GM23338 (cell line): ENCODE data around the gene HIP1. TPM values are rescaled to one million over a fixed set of nuclear protein-coding genes. Genes with fewer than 3 reads are reported as not detected.
"Not testable (repeated sequence)": the region's sequence is repeated elsewhere in the genome, so short reads cannot be mapped to it uniquely, and the experiment has no call there.

Experiments used
- ATAC-seq: fragments of 200-7000 bp; cut with Tn5 transposase; 3 replicates; pipeline ENCODE4 v1.9.1; 2020
- DNase-seq: peaks from one replicate; pipeline ENCODE4 v3.0.0-alpha.2; 2015; ENCODE audit warnings: low spot score
- H2AFZ ChIP-seq: fragments of 200-600 bp; sonication (generic); 2 replicates; pipeline ENCODE4 v1.8.0; 2016; ENCODE audit warnings: antibody characterized with exemption, mild to moderate bottlenecking, moderate library complexity
- H3F3A ChIP-seq: fragments of 200-600 bp; sonication (generic); replicated peaks from 2 replicates; pipeline ENCODE4 v1.8.0; 2017; ENCODE audit warnings: antibody characterized with exemption, mixed run types, low read depth
- H3K27ac ChIP-seq: fragments of 200-600 bp; sonication (generic); 2 replicates; pipeline ENCODE4 v1.6.1; 2016; ENCODE audit warnings: low read depth
- H3K27me3 ChIP-seq: fragments of 200-600 bp; sonication (generic); 2 replicates; pipeline ENCODE4 v1.8.0; 2016; ENCODE audit warnings: mild to moderate bottlenecking, mixed run types, moderate library complexity; ENCODE audit not compliant: insufficient read depth
- H3K36me3 ChIP-seq: fragments of 200-600 bp; sonication (generic); 2 replicates; pipeline ENCODE4 v1.8.0; 2016; ENCODE audit warnings: mild to moderate bottlenecking; ENCODE audit not compliant: insufficient read depth
- H3K4me1 ChIP-seq: fragments of 200-600 bp; sonication (generic); 2 replicates; pipeline ENCODE4 v1.8.0; 2016; ENCODE audit warnings: mild to moderate bottlenecking, moderate library complexity; ENCODE audit not compliant: insufficient read depth
- H3K4me2 ChIP-seq: fragments of 200-600 bp; sonication (generic); 2 replicates; pipeline ENCODE4 v1.7.1; 2017; ENCODE audit warnings: mixed run types
- H3K4me3 ChIP-seq: fragments of 200-600 bp; sonication (generic); 2 replicates; pipeline ENCODE4 v1.6.1; 2016; ENCODE audit warnings: mixed run types
- H3K79me2 ChIP-seq: fragments of 200-600 bp; sonication (generic); replicated peaks from 2 replicates; pipeline ENCODE4 v1.8.0; 2017; ENCODE audit warnings: mild to moderate bottlenecking; ENCODE audit not compliant: insufficient read depth
- H3K9me2 ChIP-seq: fragments of 200-600 bp; sonication (generic); 2 replicates; pipeline ENCODE4 v1.8.0; 2017; ENCODE audit not compliant: insufficient read depth
- H4K20me1 ChIP-seq: fragments of 200-600 bp; sonication (generic); replicated peaks from 2 replicates; pipeline ENCODE4 v1.8.0; 2017; ENCODE audit warnings: mild to moderate bottlenecking; ENCODE audit not compliant: insufficient read depth
- H3K27ac Mint-ChIP-seq: 2 replicates; pipeline ENCODE4 v1.8.0; 2020; ENCODE audit warnings: inconsistent platforms, mild to moderate bottlenecking, moderate library complexity, mixed read lengths
- H3K27me3 Mint-ChIP-seq: 3 replicates; pipeline ENCODE4 v1.8.0; 2022; ENCODE audit warnings: low read depth, mild to moderate bottlenecking, moderate library complexity, mixed read lengths, inconsistent platforms; ENCODE audit not compliant: insufficient read depth, poor library complexity
- H3K36me3 Mint-ChIP-seq: 3 replicates; pipeline ENCODE4 v1.8.0; 2021; ENCODE audit warnings: low read depth, mild to moderate bottlenecking, inconsistent platforms, moderate library complexity, mixed read lengths
- H3K4me1 Mint-ChIP-seq: 3 replicates; pipeline ENCODE4 v1.8.0; 2020; ENCODE audit warnings: mild to moderate bottlenecking, inconsistent platforms, mixed read lengths
- H3K4me3 Mint-ChIP-seq: 3 replicates; pipeline ENCODE4 v1.8.0; 2021; ENCODE audit warnings: moderate library complexity, mild to moderate bottlenecking, inconsistent platforms, mixed read lengths
- H3K9me3 Mint-ChIP-seq: 3 replicates; pipeline ENCODE4 v1.8.0; 2020; ENCODE audit warnings: moderate library complexity, mild to moderate bottlenecking, inconsistent platforms, mixed read lengths
- CREB1 ChIP-seq: fragments of 250-450 bp; sonication (Bioruptor Pico); IDR thresholded peaks from 2 replicates; pipeline ENCODE4 v1.5.0; 2020; ENCODE audit warnings: low read depth, mild to moderate bottlenecking, moderate library complexity
- EZH2 ChIP-seq: fragments of 200-600 bp; sonication (generic); IDR thresholded peaks from one replicate; pipeline ENCODE4 v1.8.0; 2017; ENCODE audit warnings: antibody characterized with exemption, mild to moderate bottlenecking, low read depth; ENCODE audit not compliant: unreplicated experiment
- JUNB ChIP-seq: IDR thresholded peaks from one replicate; pipeline ENCODE4 v1.6.1; 2016; ENCODE audit warnings: antibody characterized with exemption; ENCODE audit not compliant: unreplicated experiment
- NANOG ChIP-seq: IDR thresholded peaks from 2 replicates; pipeline ENCODE4 v1.6.1; 2016; ENCODE audit warnings: antibody characterized with exemption, borderline replicate concordance
- STAT1 ChIP-seq: IDR thresholded peaks from one replicate; pipeline ENCODE4 v1.6.1; 2016; ENCODE audit warnings: antibody characterized with exemption; ENCODE audit not compliant: unreplicated experiment
- ZNF114 ChIP-seq: fragments of 250-450 bp; sonication (Bioruptor Pico); IDR thresholded peaks from 2 replicates; pipeline ENCODE4 v1.5.0; 2020; ENCODE audit warnings: mild to moderate bottlenecking, moderate library complexity
- ZNF331 ChIP-seq: fragments of 250-450 bp; sonication (Bioruptor Pico); IDR thresholded peaks from 2 replicates; pipeline ENCODE4 v1.5.0; 2020; ENCODE audit warnings: low read depth, mild to moderate bottlenecking, moderate library complexity
- polyA plus RNA-seq: library from polyadenylated mRNA; unstranded; fragments of >200 nt; fragmentation: Nextera tagmentation; extraction: Ambion mirVana; gene quantifications from 2 replicates; pipeline ENCODE4 v1.2.1, GENCODE V29; 2016
- total RNA-seq: library from RNA; depleted of rRNA; stranded (reverse); fragments of >200 nt; shearing (Covaris generic); gene quantifications from 2 replicates; pipeline ENCODE4 v1.2.3, GENCODE V29; 2014
- TF ChIP-seq, protein P1 (sequence below): fragments of 250-450 bp; sonication (Bioruptor Pico); IDR thresholded peaks from 2 replicates; pipeline ENCODE4 v1.5.0; 2020; ENCODE audit warnings: mild to moderate bottlenecking, moderate library complexity
- TF ChIP-seq, protein P2 (sequence below), 2 experiments: fragments of 200-600 bp in 1 of 2; sonication (generic) in 1 of 2; conservative IDR thresholded peaks; 2 replicates each; pipeline versions ENCODE4 v1.5.1 to v1.6.1; 2016 to 2017; ENCODE audit warnings: antibody characterized with exemption in 2 of 2, low read depth in 2 of 2, mild to moderate bottlenecking in 2 of 2, moderate library complexity in 1 of 2
- TF ChIP-seq, protein P3 (sequence below): IDR thresholded peaks from 2 replicates; pipeline ENCODE4 v1.6.1; 2016; ENCODE audit warnings: antibody characterized with exemption
- TF ChIP-seq, protein P4 (sequence below): IDR thresholded peaks from one replicate; pipeline ENCODE4 v1.6.1; 2018; ENCODE audit warnings: antibody characterized with exemption; ENCODE audit not compliant: unreplicated experiment

The HIP1 gene
- total and polyA plus RNA-seq, 2 experiments from 2014 or later, result 24.9 to 80.8 TPM

DNA sequence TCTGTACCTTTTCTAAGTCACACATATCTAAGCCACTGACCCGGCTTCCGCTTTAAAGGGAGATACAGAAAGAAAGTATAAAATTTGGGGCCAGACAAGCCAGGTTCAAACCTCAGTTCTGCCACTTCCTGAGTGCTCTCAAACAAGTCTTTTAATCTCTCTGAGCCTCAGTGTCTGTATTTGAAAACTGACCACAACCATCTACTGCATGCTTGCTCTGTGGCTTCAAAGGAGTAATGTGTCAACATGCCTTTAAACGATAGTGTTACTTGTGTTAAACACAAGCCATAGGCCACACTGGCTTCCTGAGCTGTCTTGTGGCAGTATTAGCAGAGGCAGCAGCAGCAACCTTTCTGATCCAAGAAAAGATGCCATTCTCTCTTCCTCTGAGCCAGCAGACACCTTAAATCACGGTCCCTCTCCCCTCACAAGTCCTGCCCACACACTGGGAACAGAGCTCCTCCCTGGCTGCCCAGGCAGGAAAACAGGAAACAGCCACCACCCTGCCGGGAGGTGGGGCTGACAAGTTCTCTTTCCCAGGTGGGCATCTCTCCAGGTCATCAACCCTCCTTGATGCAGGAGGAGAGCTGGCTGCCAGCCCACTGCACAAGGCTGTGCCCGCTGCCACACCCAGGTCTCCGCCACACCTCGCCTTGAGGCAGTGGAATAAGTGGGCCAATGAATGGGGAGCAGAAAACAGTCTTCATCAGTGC is 10.7 kb downstream of the HIP1 start (continued):
- TF ChIP-seq, protein P1, sequence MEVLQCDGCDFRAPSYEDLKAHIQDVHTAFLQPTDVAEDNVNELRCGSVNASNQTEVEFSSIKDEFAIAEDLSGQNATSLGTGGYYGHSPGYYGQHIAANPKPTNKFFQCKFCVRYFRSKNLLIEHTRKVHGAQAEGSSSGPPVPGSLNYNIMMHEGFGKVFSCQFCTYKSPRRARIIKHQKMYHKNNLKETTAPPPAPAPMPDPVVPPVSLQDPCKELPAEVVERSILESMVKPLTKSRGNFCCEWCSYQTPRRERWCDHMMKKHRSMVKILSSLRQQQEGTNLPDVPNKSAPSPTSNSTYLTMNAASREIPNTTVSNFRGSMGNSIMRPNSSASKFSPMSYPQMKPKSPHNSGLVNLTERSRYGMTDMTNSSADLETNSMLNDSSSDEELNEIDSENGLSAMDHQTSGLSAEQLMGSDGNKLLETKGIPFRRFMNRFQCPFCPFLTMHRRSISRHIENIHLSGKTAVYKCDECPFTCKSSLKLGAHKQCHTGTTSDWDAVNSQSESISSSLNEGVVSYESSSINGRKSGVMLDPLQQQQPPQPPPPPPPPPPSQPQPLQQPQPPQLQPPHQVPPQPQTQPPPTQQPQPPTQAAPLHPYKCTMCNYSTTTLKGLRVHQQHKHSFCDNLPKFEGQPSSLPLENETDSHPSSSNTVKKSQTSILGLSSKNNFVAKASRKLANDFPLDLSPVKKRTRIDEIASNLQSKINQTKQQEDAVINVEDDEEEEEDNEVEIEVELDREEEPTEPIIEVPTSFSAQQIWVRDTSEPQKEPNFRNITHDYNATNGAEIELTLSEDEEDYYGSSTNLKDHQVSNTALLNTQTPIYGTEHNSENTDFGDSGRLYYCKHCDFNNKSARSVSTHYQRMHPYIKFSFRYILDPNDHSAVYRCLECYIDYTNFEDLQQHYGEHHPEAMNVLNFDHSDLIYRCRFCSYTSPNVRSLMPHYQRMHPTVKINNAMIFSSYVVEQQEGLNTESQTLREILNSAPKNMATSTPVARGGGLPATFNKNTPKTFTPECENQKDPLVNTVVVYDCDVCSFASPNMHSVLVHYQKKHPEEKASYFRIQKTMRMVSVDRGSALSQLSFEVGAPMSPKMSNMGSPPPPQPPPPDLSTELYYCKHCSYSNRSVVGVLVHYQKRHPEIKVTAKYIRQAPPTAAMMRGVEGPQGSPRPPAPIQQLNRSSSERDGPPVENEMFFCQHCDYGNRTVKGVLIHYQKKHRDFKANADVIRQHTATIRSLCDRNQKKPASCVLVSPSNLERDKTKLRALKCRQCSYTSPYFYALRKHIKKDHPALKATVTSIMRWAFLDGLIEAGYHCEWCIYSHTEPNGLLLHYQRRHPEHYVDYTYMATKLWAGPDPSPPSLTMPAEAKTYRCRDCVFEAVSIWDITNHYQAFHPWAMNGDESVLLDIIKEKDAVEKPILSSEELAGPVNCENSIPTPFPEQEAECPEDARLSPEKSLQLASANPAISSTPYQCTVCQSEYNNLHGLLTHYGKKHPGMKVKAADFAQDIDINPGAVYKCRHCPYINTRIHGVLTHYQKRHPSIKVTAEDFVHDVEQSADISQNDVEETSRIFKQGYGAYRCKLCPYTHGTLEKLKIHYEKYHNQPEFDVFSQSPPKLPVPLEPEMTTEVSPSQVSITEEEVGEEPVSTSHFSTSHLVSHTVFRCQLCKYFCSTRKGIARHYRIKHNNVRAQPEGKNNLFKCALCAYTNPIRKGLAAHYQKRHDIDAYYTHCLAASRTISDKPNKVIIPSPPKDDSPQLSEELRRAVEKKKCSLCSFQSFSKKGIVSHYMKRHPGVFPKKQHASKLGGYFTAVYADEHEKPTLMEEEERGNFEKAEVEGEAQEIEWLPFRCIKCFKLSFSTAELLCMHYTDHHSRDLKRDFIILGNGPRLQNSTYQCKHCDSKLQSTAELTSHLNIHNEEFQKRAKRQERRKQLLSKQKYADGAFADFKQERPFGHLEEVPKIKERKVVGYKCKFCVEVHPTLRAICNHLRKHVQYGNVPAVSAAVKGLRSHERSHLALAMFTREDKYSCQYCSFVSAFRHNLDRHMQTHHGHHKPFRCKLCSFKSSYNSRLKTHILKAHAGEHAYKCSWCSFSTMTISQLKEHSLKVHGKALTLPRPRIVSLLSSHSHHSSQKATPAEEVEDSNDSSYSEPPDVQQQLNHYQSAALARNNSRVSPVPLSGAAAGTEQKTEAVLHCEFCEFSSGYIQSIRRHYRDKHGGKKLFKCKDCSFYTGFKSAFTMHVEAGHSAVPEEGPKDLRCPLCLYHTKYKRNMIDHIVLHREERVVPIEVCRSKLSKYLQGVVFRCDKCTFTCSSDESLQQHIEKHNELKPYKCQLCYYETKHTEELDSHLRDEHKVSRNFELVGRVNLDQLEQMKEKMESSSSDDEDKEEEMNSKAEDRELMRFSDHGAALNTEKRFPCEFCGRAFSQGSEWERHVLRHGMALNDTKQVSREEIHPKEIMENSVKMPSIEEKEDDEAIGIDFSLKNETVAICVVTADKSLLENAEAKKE (CRISPR knock-in tag), result no peak
- TF ChIP-seq ZNF114, result no peak
- TF ChIP-seq, protein P2, sequence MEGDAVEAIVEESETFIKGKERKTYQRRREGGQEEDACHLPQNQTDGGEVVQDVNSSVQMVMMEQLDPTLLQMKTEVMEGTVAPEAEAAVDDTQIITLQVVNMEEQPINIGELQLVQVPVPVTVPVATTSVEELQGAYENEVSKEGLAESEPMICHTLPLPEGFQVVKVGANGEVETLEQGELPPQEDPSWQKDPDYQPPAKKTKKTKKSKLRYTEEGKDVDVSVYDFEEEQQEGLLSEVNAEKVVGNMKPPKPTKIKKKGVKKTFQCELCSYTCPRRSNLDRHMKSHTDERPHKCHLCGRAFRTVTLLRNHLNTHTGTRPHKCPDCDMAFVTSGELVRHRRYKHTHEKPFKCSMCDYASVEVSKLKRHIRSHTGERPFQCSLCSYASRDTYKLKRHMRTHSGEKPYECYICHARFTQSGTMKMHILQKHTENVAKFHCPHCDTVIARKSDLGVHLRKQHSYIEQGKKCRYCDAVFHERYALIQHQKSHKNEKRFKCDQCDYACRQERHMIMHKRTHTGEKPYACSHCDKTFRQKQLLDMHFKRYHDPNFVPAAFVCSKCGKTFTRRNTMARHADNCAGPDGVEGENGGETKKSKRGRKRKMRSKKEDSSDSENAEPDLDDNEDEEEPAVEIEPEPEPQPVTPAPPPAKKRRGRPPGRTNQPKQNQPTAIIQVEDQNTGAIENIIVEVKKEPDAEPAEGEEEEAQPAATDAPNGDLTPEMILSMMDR (conservative IDR thresholded peaks at IDR 0.05; ENCODE audit: low read depth in 2 of 2), result no peak
- no peak for TF ChIP-seq STAT1
- no peak for TF ChIP-seq ZNF331 (CRISPR knock-in tag)
- TF ChIP-seq EZH2, result no peak
- no peak for TF ChIP-seq JUNB
- TF ChIP-seq, protein P3, sequence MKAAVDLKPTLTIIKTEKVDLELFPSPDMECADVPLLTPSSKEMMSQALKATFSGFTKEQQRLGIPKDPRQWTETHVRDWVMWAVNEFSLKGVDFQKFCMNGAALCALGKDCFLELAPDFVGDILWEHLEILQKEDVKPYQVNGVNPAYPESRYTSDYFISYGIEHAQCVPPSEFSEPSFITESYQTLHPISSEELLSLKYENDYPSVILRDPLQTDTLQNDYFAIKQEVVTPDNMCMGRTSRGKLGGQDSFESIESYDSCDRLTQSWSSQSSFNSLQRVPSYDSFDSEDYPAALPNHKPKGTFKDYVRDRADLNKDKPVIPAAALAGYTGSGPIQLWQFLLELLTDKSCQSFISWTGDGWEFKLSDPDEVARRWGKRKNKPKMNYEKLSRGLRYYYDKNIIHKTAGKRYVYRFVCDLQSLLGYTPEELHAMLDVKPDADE, result no peak
- no peak for TF ChIP-seq CREB1 (CRISPR knock-in tag)
- TF ChIP-seq NANOG, result no peak
- TF ChIP-seq, protein P4, sequence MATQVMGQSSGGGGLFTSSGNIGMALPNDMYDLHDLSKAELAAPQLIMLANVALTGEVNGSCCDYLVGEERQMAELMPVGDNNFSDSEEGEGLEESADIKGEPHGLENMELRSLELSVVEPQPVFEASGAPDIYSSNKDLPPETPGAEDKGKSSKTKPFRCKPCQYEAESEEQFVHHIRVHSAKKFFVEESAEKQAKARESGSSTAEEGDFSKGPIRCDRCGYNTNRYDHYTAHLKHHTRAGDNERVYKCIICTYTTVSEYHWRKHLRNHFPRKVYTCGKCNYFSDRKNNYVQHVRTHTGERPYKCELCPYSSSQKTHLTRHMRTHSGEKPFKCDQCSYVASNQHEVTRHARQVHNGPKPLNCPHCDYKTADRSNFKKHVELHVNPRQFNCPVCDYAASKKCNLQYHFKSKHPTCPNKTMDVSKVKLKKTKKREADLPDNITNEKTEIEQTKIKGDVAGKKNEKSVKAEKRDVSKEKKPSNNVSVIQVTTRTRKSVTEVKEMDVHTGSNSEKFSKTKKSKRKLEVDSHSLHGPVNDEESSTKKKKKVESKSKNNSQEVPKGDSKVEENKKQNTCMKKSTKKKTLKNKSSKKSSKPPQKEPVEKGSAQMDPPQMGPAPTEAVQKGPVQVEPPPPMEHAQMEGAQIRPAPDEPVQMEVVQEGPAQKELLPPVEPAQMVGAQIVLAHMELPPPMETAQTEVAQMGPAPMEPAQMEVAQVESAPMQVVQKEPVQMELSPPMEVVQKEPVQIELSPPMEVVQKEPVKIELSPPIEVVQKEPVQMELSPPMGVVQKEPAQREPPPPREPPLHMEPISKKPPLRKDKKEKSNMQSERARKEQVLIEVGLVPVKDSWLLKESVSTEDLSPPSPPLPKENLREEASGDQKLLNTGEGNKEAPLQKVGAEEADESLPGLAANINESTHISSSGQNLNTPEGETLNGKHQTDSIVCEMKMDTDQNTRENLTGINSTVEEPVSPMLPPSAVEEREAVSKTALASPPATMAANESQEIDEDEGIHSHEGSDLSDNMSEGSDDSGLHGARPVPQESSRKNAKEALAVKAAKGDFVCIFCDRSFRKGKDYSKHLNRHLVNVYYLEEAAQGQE, result no peak

DNA sequence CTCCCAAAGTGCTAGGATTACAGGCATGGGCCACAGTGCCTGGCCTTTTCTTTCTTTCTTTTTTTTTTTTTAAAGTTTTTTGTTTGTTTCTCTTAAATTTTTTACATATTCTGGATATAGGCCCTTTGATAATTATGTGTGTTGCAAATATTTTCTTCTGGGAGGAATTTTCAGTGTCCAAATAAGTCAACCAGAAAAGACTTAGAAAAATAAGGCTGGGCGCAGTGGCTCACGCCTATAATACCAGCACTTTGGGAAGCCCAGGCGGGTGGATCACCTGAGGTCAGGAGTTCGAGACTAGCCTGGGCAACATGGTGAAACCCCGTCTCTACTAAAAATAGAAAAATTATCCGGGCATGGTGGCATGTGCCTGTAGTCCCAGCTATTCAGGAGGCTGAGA is 11.4 kb downstream of the HIP1 start:
- H3K4me2 ChIP-seq, H3K27me3 Mint-ChIP-seq, H3K27me3 ChIP-seq, H3K36me3 Mint-ChIP-seq, H3K27ac ChIP-seq, H3K4me3 Mint-ChIP-seq, H3K9me2 ChIP-seq, H3K79me2 ChIP-seq, H4K20me1 ChIP-seq, ATAC-seq, H3K4me3 ChIP-seq, H2AFZ ChIP-seq, H3K9me3 Mint-ChIP-seq, H3K27ac Mint-ChIP-seq, H3F3A ChIP-seq, H3K36me3 ChIP-seq, DNase-seq: not testable (repeated sequence)
- H3K4me1 ChIP-seq, result peaks cover 19% of the 10 kb centered on the region
- peaks cover 21% of the 10 kb centered on the region for H3K4me1 Mint-ChIP-seq
